Measurements from ENCODE around the gene EFNA2. TPM values are rescaled to one million over a fixed set of nuclear protein-coding genes. Genes with fewer than 3 reads are reported as not detected.
A peak's percentile ranks its signal among the peaks of the same experiment; 100 is the strongest.

The EFNA2 gene
- total and polyA plus RNA-seq, 2 experiments from 2014 or later, result 2.7 to 10.3 TPM

DNA sequence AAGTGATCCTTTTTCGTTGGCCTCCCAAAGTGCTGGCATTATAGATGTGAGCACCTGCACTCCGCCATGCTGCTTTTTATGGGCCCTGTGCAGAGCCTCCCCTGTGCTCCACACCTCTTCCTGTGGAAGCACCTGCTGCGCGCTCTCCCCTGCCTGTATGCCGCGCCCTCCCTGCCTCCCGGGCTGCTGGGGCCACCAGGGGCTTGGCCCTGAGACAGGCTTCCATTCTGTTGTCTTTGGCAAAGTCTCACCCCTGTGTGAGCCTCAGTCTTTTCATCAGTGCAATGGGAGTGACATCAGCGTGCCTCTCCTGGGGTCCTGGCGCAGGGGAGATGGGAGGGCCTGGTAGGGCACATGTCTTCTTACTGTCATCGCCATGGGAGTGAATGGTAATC lies 9.0 kb upstream of the EFNA2 start:
- Histone ChIP-seq H3K4me2 (peak overlapping the region; percentile 97), H4K20me1 (replicated peaks; ENCODE audit: insufficient read depth) (peaks cover 19% of the 10 kb centered on the region), H3K79me2 (replicated peaks; ENCODE audit: insufficient read depth) (peaks cover 29% of the 10 kb centered on the region), H3K36me3 (ENCODE audit: insufficient read depth) (peaks cover 17% of the 10 kb centered on the region), H3K4me1 (ENCODE audit: insufficient read depth) (peaks cover 15% of the 10 kb centered on the region), H3K27me3 (ENCODE audit: insufficient read depth) (no peaks in the 10 kb centered on the region), H3K9me2 (ENCODE audit: insufficient read depth) (no peaks in the 10 kb centered on the region), H3K27ac (ENCODE audit: low read depth) (no peak overlapping the region), H3K4me3 (peak overlapping the region; percentile 88), H2AFZ (no peak overlapping the region), H3F3A (replicated peaks; ENCODE audit: low read depth) (peaks cover 50% of the 10 kb centered on the region)
- Mint-ChIP-seq H3K9me3 (no peaks in the 10 kb centered on the region; the same call in 2 of the 3 replicates), H3K4me3 (peak overlapping the region; percentile 77), H3K4me1 (peaks cover 38% of the 10 kb centered on the region), H3K36me3 (ENCODE audit: low read depth) (peaks cover 43% of the 10 kb centered on the region), H3K27me3 (ENCODE audit: insufficient read depth, low read depth, poor library complexity) (peaks cover 35% of the 10 kb centered on the region), H3K27ac (no peak overlapping the region)
- no peak for DNase-seq (ENCODE audit: low spot score)
- TF ChIP-seq POLR2AphosphoS5 (IDR thresholded peaks at IDR 0.05; ENCODE audit: low read depth), result no peak
- TF ChIP-seq EZH2phosphoT487 (IDR thresholded peaks at IDR 0.05; ENCODE audit: unreplicated experiment), result no peak
- TF ChIP-seq CREB1 (CRISPR knock-in tag; IDR thresholded peaks at IDR 0.05; ENCODE audit: low read depth), result no peak
- TF ChIP-seq, protein P1, sequence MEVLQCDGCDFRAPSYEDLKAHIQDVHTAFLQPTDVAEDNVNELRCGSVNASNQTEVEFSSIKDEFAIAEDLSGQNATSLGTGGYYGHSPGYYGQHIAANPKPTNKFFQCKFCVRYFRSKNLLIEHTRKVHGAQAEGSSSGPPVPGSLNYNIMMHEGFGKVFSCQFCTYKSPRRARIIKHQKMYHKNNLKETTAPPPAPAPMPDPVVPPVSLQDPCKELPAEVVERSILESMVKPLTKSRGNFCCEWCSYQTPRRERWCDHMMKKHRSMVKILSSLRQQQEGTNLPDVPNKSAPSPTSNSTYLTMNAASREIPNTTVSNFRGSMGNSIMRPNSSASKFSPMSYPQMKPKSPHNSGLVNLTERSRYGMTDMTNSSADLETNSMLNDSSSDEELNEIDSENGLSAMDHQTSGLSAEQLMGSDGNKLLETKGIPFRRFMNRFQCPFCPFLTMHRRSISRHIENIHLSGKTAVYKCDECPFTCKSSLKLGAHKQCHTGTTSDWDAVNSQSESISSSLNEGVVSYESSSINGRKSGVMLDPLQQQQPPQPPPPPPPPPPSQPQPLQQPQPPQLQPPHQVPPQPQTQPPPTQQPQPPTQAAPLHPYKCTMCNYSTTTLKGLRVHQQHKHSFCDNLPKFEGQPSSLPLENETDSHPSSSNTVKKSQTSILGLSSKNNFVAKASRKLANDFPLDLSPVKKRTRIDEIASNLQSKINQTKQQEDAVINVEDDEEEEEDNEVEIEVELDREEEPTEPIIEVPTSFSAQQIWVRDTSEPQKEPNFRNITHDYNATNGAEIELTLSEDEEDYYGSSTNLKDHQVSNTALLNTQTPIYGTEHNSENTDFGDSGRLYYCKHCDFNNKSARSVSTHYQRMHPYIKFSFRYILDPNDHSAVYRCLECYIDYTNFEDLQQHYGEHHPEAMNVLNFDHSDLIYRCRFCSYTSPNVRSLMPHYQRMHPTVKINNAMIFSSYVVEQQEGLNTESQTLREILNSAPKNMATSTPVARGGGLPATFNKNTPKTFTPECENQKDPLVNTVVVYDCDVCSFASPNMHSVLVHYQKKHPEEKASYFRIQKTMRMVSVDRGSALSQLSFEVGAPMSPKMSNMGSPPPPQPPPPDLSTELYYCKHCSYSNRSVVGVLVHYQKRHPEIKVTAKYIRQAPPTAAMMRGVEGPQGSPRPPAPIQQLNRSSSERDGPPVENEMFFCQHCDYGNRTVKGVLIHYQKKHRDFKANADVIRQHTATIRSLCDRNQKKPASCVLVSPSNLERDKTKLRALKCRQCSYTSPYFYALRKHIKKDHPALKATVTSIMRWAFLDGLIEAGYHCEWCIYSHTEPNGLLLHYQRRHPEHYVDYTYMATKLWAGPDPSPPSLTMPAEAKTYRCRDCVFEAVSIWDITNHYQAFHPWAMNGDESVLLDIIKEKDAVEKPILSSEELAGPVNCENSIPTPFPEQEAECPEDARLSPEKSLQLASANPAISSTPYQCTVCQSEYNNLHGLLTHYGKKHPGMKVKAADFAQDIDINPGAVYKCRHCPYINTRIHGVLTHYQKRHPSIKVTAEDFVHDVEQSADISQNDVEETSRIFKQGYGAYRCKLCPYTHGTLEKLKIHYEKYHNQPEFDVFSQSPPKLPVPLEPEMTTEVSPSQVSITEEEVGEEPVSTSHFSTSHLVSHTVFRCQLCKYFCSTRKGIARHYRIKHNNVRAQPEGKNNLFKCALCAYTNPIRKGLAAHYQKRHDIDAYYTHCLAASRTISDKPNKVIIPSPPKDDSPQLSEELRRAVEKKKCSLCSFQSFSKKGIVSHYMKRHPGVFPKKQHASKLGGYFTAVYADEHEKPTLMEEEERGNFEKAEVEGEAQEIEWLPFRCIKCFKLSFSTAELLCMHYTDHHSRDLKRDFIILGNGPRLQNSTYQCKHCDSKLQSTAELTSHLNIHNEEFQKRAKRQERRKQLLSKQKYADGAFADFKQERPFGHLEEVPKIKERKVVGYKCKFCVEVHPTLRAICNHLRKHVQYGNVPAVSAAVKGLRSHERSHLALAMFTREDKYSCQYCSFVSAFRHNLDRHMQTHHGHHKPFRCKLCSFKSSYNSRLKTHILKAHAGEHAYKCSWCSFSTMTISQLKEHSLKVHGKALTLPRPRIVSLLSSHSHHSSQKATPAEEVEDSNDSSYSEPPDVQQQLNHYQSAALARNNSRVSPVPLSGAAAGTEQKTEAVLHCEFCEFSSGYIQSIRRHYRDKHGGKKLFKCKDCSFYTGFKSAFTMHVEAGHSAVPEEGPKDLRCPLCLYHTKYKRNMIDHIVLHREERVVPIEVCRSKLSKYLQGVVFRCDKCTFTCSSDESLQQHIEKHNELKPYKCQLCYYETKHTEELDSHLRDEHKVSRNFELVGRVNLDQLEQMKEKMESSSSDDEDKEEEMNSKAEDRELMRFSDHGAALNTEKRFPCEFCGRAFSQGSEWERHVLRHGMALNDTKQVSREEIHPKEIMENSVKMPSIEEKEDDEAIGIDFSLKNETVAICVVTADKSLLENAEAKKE (CRISPR knock-in tag; IDR thresholded peaks at IDR 0.05), result no peak
- TF ChIP-seq ZNF331 (CRISPR knock-in tag; IDR thresholded peaks at IDR 0.05; ENCODE audit: low read depth), result no peak
- TF ChIP-seq ZNF114 (CRISPR knock-in tag; IDR thresholded peaks at IDR 0.05), result no peak
- no peak for TF ChIP-seq JUNB (IDR thresholded peaks at IDR 0.05; ENCODE audit: unreplicated experiment)
- TF ChIP-seq, protein P2, sequence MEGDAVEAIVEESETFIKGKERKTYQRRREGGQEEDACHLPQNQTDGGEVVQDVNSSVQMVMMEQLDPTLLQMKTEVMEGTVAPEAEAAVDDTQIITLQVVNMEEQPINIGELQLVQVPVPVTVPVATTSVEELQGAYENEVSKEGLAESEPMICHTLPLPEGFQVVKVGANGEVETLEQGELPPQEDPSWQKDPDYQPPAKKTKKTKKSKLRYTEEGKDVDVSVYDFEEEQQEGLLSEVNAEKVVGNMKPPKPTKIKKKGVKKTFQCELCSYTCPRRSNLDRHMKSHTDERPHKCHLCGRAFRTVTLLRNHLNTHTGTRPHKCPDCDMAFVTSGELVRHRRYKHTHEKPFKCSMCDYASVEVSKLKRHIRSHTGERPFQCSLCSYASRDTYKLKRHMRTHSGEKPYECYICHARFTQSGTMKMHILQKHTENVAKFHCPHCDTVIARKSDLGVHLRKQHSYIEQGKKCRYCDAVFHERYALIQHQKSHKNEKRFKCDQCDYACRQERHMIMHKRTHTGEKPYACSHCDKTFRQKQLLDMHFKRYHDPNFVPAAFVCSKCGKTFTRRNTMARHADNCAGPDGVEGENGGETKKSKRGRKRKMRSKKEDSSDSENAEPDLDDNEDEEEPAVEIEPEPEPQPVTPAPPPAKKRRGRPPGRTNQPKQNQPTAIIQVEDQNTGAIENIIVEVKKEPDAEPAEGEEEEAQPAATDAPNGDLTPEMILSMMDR (conservative IDR thresholded peaks at IDR 0.05; ENCODE audit: low read depth in 2 of 2), result no peak
- TF ChIP-seq EZH2 (IDR thresholded peaks at IDR 0.05; ENCODE audit: low read depth, unreplicated experiment), result no peak
- TF ChIP-seq NANOG (IDR thresholded peaks at IDR 0.05; ENCODE audit: borderline replicate concordance), result no peak
- TF ChIP-seq, protein P3, sequence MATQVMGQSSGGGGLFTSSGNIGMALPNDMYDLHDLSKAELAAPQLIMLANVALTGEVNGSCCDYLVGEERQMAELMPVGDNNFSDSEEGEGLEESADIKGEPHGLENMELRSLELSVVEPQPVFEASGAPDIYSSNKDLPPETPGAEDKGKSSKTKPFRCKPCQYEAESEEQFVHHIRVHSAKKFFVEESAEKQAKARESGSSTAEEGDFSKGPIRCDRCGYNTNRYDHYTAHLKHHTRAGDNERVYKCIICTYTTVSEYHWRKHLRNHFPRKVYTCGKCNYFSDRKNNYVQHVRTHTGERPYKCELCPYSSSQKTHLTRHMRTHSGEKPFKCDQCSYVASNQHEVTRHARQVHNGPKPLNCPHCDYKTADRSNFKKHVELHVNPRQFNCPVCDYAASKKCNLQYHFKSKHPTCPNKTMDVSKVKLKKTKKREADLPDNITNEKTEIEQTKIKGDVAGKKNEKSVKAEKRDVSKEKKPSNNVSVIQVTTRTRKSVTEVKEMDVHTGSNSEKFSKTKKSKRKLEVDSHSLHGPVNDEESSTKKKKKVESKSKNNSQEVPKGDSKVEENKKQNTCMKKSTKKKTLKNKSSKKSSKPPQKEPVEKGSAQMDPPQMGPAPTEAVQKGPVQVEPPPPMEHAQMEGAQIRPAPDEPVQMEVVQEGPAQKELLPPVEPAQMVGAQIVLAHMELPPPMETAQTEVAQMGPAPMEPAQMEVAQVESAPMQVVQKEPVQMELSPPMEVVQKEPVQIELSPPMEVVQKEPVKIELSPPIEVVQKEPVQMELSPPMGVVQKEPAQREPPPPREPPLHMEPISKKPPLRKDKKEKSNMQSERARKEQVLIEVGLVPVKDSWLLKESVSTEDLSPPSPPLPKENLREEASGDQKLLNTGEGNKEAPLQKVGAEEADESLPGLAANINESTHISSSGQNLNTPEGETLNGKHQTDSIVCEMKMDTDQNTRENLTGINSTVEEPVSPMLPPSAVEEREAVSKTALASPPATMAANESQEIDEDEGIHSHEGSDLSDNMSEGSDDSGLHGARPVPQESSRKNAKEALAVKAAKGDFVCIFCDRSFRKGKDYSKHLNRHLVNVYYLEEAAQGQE (IDR thresholded peaks at IDR 0.05; ENCODE audit: unreplicated experiment), result no peak
- TF ChIP-seq STAT1 (IDR thresholded peaks at IDR 0.05; ENCODE audit: unreplicated experiment), result no peak
- TF ChIP-seq, protein P4, sequence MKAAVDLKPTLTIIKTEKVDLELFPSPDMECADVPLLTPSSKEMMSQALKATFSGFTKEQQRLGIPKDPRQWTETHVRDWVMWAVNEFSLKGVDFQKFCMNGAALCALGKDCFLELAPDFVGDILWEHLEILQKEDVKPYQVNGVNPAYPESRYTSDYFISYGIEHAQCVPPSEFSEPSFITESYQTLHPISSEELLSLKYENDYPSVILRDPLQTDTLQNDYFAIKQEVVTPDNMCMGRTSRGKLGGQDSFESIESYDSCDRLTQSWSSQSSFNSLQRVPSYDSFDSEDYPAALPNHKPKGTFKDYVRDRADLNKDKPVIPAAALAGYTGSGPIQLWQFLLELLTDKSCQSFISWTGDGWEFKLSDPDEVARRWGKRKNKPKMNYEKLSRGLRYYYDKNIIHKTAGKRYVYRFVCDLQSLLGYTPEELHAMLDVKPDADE (IDR thresholded peaks at IDR 0.05), result no peak
- ATAC-seq, result no peak

Measured in GM23338 (cell line).